Kidney (tissue), 14 donors: ENCODE data around the gene ARHGAP26. TPM values are rescaled to one million over a fixed set of nuclear protein-coding genes. Genes with fewer than 3 reads are reported as not detected.
"Not testable (repeated sequence)": the region's sequence is repeated elsewhere in the genome, so short reads cannot be mapped to it uniquely, and the experiment has no call there.

Experiments used
- DNase-seq, 5 donors: peaks; one replicate each; pipeline ENCODE4 v3.0.0-alpha.2; 2013 to 2020
- FAIRE-seq: peaks from 2 replicates; lab custom pipeline; 2012; peaks lifted over from hg19 to GRCh38; lab: Jason Lieb, UNC
- H3K27ac ChIP-seq, 2 donors: one replicate each; pipeline ENCODE4 v1.7.0; 2013; ENCODE audit warnings: low read depth in 2 of 2, low read length in 2 of 2, inconsistent platforms in 1 of 2
- H3K27me3 ChIP-seq: one replicate; pipeline ENCODE4 v1.7.1; 2013; ENCODE audit warnings: low read length, inconsistent platforms; ENCODE audit not compliant: control insufficient read depth, insufficient read depth
- H3K36me3 ChIP-seq, 3 donors: one replicate each; pipeline versions ENCODE4 v1.7.0 to v1.7.1; 2013; ENCODE audit warnings: low read length in 3 of 3, control low read depth in 1 of 3, inconsistent platforms in 1 of 3; ENCODE audit not compliant: insufficient read depth in 3 of 3, control insufficient read depth in 2 of 3
- H3K4me1 ChIP-seq, 3 donors: one replicate each; pipeline versions ENCODE4 v1.7.0 to v1.7.1; 2013; ENCODE audit warnings: low read length in 3 of 3, inconsistent platforms in 1 of 3, low read depth in 1 of 3; ENCODE audit not compliant: control insufficient read depth in 2 of 3, insufficient read depth in 2 of 3
- H3K4me3 ChIP-seq, 3 donors: one replicate each; pipeline versions ENCODE4 v1.7.0 to v1.8.1; 2013; ENCODE audit warnings: low read length in 3 of 3, control low read depth in 1 of 3, inconsistent platforms in 1 of 3
- H3K9ac ChIP-seq, 3 donors: one replicate each; pipeline versions ENCODE4 v1.7.0 to v1.7.1; 2013; ENCODE audit warnings: low read length in 3 of 3, control low read depth in 1 of 3, inconsistent platforms in 1 of 3
- H3K9me3 ChIP-seq, 3 donors: one replicate each; pipeline versions ENCODE4 v1.7.0 to v1.7.1; 2013; ENCODE audit warnings: low read length in 3 of 3, control low read depth in 1 of 3, inconsistent platforms in 1 of 3; ENCODE audit not compliant: control insufficient read depth in 2 of 3, insufficient read depth in 1 of 3
- intact Hi-C: fragments of 100-400 bp; cut with DNase I; formaldehyde crosslinking; loops from one replicate; pipeline ENCODE4 v1.11.1; 2022
- polyA plus RNA-seq: library from polyadenylated mRNA; stranded (reverse); fragments of 350-450 nt; fragmentation: Illumina TruSeq; extraction: RNeasy Lipid Tissue Mini Kit (QIAGEN cat#74804); gene quantifications from one replicate; pipeline ENCODE4 v1.2.3, GENCODE V29; 2014; ENCODE audit warnings: low read depth, low replicate concordance; ENCODE audit not compliant: insufficient read depth
- total RNA-seq: library from RNA; stranded (reverse); fragmentation: NEBNext Ultra II Directional; extraction: Animal tissue kit (Norgen Biotek cat#: 25700); gene quantifications from one replicate; pipeline ENCODE4 v1.2.1, GENCODE V29; 2021
- TF ChIP-seq, protein P1 (sequence below): IDR thresholded peaks from 3 replicates; pipeline ENCODE4 v1.5.1; 2012; ENCODE audit warnings: mild to moderate bottlenecking, moderate library complexity, borderline replicate concordance; ENCODE audit not compliant: insufficient read depth; ENCODE audit errors: extremely low read depth
- donor health status: control.
- donor health status: control.
- donor health status: control.
- donor health status: control.
- donor health status: control.
- donor health status: DM: yes; HTN: yes; CAD: no.
- donor health status: Normal renal cell carcinoma (clear cell type).

The ARHGAP26 gene
- total and polyA plus RNA-seq, 2 donors from 2014 or later: 2.5 to 85.7 TPM

DNA sequence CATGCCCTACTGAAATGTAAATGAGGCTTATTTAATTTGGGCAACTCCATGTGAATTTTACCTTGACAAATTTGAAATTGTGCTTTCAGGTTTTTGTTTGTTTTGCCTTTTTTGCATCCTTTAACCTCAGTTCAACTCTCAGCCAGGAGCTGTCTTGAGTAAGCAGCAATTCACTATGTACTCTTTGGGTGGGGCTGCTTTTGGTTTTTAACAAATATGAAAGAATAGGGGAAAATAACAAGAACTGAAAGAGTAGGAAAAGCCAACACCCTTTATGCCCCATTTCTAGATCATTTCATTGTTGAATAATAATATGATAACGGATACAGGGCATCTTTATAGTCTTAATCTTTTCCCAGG, 192.0 kb downstream of the ARHGAP26 start:
- Histone ChIP-seq H3K27me3 (no peaks in the 10 kb centered on the region), H3K27ac (no peak overlapping the region), H3K9ac (no peak overlapping the region), H3K4me3 (peak overlapping the region in 2 of 3 donors; percentile 23 to 29), H3K36me3 (no peaks in the 10 kb centered on the region), H3K4me1 (no peaks in the 10 kb centered on the region), H3K9me3 (no peaks in the 10 kb centered on the region)
- FAIRE-seq (no peak), DNase-seq (no peak)
- intact Hi-C loops: no loop called here
- TF ChIP-seq, protein P1, sequence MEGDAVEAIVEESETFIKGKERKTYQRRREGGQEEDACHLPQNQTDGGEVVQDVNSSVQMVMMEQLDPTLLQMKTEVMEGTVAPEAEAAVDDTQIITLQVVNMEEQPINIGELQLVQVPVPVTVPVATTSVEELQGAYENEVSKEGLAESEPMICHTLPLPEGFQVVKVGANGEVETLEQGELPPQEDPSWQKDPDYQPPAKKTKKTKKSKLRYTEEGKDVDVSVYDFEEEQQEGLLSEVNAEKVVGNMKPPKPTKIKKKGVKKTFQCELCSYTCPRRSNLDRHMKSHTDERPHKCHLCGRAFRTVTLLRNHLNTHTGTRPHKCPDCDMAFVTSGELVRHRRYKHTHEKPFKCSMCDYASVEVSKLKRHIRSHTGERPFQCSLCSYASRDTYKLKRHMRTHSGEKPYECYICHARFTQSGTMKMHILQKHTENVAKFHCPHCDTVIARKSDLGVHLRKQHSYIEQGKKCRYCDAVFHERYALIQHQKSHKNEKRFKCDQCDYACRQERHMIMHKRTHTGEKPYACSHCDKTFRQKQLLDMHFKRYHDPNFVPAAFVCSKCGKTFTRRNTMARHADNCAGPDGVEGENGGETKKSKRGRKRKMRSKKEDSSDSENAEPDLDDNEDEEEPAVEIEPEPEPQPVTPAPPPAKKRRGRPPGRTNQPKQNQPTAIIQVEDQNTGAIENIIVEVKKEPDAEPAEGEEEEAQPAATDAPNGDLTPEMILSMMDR: no peak

DNA sequence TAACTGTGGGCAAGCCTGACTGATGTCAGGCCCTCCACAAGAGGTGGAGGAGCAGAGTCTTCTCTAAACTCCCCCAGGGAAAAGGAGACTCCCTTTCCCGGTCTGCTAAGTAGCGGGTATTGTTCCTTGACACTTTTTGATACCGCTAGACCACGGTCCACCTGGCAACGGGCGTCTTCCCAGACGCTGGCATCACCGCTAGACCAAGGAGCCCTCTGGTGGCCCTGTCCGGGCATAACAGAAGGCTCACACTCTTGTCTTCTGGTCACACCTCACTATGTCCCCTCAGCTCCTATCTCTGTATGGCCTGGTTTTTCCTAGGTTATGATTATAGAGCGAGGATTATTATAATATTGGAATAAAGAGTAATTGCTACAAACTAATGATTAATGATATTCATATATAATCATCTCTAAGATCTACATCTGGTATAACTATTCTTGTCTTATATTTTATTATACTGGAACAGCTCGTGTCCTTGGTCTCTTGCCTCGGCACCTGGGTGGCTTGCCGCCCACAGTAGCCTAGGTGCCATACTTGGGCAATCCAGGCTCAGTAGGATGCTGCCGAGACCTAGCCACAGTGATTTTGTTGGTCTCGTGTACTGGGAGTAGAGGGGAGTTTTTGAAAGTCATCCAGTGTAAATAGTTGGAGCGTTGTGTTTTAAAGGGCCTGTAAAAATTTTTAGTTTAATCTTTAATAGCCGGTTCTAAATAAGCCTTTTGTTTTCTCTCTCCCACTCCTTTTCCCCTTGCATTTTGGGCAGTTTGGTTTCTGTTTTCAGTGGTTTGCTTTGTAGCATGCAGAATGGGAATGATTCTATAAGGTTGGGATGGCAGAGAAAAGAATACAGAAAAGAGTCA, 195.3 kb downstream of the ARHGAP26 start:
- intact Hi-C loops, H3K4me1 ChIP-seq, FAIRE-seq, H3K27me3 ChIP-seq, H3K4me3 ChIP-seq, H3K9me3 ChIP-seq, H3K9ac ChIP-seq, H3K36me3 ChIP-seq: not testable (repeated sequence)
- TF ChIP-seq, protein P1: peak; percentile 24
- H3K27ac ChIP-seq: peak overlapping the region in 1 of 2 donors; percentile 25
- peak in 2 of 5 donors; percentile 11 to 69 for DNase-seq

DNA sequence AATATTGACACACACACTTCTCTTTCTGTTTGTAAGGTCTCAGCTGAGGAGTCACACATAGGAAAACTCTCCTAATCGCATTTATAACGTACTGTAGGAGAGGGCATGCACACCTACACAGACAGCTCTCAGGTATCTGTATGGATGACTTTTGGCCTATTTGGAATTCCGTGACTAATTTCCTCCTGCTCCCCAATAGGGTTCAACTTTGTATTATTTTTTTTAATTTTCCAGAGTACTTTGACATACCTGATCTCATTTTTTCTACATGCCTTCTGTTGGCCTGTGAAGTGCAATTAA, 195.9 kb downstream of the ARHGAP26 start:
- Histone ChIP-seq H3K4me1 (no peaks in the 10 kb centered on the region), H3K27ac (no peak overlapping the region), H3K27me3 (no peaks in the 10 kb centered on the region), H3K4me3 (no peak overlapping the region), H3K9ac (no peak overlapping the region), H3K9me3 (no peaks in the 10 kb centered on the region), H3K36me3 (no peaks in the 10 kb centered on the region)
- intact Hi-C loops: no loop called here
- DNase-seq (no peak), FAIRE-seq (no peak)
- TF ChIP-seq, protein P1: no peak

DNA sequence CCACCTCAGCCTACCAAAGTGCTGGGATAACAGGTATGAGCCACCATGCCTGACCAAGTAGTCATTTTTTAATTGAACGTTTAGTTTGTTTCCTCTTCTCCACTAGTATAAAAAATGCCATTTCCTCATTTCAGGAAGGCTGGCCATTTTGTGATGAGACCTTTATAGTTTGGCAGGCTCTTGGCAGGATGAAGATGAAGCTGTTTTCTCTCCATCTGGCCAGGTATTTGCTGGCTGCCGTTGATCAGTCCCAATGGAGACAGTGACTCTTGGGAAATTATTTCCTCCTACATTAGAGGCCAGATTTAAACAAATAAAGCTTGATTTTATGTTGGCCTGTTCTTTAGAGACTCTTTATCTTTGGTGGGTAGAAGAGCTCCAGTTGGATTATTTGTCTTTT, 199.0 kb downstream of the ARHGAP26 start:
- FAIRE-seq (no peak), DNase-seq (no peak)
- no peaks in the 10 kb centered on the region for H3K4me1 ChIP-seq
- H3K9me3 ChIP-seq: no peaks in the 10 kb centered on the region
- intact Hi-C loops: no loop called here
- H3K27me3 ChIP-seq: no peaks in the 10 kb centered on the region
- H3K4me3 ChIP-seq: no peak overlapping the region
- H3K27ac ChIP-seq: no peak overlapping the region
- TF ChIP-seq, protein P1: no peak
- no peak overlapping the region for H3K9ac ChIP-seq
- no peaks in the 10 kb centered on the region for H3K36me3 ChIP-seq
